Measurements from ENCODE around the gene FAM219A. TPM values are rescaled to one million over a fixed set of nuclear protein-coding genes. Genes with fewer than 3 reads are reported as not detected.
"Not testable (repeated sequence)": the region's sequence is repeated elsewhere in the genome, so short reads cannot be mapped to it uniquely, and the experiment has no call there.

Gene FAM219A
- total RNA-seq, 1 experiment from 2014 or later = 31.1 TPM

DNA sequence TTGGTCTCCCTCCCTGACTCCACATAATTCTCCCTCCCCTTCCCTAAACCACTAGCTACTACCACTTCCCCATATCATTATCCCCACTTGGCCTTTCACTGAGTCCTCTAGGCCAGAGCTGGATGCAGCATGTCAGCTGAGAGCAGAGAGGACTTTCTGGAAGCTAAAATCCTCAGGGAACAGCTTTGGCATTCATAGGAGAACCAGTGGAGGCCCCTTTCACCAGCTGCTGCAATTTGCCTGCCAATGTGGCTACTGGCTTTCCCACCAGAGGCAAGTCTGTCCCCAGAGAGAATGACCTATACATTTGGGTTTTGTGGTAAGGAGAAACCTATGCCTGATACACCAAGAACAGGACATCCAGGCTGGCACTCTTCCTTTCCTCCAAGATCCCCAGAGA is 14.4 kb downstream of the FAM219A start:
- DNase-seq (ENCODE audit: low read depth) = no peak

DNA sequence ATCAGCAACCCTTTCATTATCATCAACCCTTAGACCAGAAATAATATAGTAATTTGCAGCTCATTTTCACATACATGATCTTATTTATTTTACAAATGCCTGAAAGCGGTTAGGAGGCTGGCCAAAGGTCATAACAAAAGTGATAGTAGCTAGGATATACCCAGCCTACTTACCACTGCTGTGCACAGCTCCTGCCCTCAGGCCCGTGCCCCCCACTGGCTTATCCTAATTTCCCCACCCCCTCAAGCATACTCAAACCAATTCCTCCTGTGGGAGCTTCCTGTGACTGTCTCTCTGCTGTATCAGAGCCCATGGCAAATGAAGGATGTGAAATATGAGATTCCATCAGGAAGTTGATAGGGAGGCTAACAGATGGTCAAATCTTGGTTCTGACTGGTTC is 14.8 kb downstream of the FAM219A start:
- no peak for DNase-seq (ENCODE audit: low read depth)

DNA sequence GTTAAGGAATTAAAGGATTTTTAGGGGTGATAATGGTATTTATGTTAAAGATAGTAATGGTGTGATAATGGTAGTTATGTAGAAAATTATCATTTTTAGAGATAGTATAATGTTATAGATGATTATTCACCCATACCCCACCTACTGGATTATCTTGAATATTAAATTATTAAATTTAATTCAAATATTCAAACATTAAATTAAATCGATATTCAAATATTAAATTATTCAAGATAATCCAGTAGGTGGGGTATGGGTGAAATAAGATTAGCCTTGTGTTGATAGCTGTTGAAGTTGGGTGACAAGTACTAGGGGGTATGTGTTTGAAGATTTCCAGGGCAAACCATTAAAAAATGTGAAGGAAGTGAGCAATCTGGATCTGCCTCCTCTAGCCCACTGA is 15.6 kb downstream of the FAM219A start:
- no peak for DNase-seq (ENCODE audit: low read depth)

DNA sequence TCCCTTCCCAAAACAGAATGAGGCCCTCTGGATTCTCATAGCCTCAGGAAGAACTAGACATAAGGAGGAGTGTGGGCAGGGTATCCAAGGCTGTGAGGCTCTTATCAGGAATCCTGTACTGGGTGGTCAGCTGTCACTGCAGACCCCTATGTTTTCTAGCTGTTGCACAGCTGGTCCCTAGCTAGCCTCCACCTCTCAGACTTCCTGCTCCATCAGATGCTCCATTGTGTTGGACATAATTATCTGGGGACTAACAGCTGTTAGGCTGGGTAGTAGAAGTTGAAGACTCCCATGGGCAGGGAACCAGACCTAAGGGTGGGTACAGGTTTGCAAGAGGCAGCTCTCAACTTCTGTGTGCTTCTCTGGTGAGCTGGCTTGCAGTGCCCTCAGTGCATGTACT is 18.4 kb downstream of the FAM219A start:
- no peak for DNase-seq (ENCODE audit: low read depth)

DNA sequence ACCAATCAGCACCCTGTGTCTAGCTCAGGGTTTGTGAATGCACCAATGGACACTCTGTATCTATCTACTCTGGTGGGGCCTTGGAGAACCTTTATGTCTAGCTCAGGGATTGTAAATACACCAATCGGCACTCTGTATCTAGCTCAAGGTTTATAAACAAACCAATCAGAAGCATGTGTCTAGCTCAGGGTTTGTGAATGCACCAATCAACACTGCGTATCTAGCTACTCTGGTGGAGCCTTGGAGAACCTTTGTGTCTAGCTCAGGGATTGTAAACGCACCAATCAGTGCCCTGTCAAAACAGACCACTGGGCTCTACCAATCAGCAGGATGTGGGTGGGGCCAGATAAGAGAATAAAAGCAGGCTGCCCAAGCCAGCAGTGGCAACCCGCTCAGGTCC is 19.9 kb downstream of the FAM219A start:
- not testable (repeated sequence) for DNase-seq (ENCODE audit: low read depth)

DNA sequence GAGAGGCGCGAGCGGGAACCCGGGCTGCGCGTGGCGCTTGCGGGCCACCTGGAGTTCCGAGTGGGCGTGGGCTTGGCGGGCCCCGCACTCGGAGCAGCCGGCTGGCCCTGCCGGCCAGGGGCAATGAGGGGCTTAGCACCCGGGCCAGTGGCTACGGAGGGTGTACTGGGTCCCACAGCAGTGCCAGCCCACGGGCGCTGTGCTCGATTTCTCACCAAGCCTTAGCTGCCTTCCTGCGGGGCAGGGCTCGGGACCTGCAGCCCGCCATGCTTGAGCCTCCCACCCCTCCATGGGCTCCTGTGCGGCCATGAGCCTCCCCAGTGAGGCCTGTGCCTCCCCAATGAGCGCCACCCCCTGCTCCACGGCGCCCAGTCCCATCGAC is 20.5 kb downstream of the FAM219A start:
- DNase-seq (ENCODE audit: low read depth) = not testable (repeated sequence)

DNA sequence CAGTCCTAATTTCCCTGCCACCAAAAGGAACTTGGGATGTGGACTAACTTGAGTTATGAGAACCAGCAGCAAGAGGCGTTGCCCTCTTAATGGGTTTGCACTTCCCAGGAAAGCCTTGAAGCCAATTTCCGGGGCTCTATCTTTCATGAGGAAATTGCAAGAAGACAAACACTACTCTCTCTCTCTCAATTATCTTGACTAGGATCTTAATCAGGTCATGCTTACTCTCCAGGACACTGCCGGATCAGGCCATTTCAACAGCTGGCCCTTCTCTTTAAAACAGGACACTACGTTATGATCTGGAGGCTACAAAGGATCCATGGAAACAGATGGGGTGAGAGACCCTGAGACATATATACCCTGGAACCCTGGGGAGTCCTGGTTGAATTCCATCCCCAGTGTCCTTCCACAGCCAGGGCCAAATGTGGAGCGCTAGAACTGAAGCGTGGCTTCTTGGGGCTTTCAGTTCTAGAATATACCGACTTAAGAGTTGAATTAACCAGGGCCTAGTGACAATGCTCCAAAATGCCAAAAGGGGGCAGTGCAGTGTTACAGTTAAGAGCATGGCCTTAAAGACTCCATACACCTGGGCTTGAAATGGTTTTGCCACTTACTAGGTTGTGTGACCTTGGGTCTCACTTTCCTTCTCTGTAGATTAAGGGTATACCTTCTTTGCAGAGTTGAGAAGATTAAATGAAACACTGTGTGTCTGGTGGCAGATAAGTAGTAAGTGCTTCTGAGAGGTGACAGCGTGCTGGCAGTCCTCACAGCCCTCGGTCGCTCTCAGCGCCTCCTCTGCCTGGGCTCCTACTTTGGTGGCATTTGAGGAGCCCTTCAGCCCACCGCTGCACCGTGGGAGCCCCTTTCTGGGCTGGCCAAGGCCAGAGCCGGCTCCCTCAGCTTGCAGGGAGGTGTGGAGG is 21.1 kb downstream of the FAM219A start:
- DNase-seq (ENCODE audit: low read depth) = peak; percentile 73

DNA sequence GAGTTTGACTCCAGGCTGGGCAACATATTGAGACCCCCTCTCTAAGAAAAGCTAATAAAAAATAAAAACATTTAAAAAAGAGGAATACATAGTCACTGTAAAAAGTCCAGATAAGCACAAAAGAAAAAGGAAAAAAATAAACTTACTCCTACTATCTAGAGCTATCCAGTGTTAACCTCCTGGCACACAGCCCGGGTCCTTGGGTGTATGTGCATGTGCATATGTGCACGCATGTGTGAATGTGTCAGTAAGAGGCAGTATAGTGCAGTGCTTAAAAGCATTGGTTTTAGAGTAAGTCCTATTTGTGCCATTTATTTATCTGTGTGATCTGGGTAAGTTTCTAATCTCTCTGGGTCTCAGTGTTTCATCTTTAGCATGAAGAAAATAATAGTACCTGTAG is 26.7 kb downstream of the FAM219A start:
- DNase-seq (ENCODE audit: low read depth) = no peak

DNA sequence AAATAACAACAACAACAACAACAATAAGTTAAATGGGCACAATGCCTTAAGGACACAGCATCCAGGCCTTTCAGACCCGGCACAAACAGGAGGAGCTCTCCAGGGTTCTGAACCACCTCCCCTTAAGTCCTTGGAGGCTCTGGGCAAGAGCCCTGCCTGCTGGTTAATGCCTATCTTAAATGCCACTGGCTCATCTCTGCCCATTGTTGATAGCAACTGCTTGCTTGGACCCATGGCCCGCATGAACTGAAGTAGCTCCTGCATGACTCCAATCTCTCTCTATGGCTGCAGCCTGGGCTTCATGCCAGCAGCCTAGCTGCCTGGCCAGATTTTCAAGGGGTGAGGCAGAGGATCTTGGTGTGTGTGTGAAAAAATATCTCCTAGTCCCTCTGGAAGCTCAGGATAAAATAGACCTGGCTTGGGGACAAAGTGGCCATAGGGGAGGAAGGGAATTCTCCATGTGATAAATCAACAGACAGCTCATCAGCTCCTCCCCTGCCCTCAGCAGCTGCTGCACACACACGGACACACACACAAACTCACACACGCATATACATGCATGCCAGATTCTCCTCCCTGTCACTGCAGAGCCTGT is 27.4 kb downstream of the FAM219A start:
- DNase-seq (ENCODE audit: low read depth) = peak; percentile 74

DNA sequence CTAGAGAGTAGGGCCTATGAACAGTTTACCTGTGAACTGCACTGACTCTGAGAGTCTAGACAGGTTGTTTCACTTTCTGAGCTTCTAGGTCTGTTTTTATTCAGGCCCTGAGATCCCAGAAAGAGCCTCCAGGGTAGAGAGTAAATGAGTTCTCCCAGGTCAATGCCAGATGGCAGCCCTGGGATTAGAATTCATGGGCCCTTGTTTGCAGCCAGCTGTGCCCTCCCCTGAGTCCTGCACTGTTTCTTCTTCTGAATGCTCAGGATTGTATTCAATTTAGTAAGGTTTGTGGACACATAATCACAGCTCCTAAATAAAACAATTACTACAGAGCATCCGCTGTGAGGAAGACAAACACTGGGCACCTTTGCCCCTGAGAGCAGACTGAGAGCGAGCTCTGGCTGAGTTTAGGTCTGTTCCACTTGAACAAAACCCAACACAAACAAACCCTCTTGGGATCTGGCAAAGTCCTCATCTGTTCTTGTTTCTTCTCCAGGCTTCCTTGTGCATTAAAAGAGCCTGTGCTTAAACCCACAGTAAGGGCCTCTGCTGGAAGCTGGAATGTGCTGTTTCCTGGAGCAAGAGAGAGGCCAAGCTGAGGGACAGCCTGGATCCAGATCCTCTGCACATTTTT is 29.9 kb downstream of the FAM219A start:
- DNase-seq (ENCODE audit: low read depth) = no peak

DNA sequence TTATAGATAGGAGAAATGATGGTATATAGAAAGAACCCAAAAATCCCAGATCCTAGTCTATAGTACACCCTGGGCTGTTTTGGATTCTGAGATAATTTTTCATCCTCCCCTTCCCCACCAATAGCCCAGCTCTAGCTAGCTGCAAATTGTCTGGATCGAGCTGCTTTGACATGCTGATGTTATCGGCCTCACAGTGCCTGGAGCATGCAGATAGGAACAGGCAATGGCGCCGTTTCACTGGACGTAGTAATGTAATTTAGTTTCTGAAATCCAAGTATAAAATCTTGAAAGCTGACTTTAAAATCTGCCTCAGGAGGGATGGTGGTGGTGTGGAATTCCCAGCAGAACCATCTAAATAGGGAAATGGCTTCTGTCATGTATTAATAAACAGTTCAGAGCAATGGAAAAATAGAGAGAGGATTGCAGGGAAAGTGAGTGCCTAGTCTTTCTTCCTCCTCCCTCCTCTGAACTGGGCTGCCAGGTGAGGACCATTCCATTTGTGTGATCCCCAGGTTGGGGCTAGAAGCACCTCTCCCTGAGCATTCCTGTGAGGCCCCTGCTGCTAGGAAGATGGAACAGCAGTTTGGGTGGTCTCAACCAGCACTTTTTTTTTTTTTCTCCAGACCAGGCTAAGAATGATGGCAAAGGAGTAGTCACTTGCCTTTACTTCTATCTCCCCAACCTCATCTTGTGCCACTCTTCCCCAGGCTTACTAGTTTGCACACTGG is 31.9 kb downstream of the FAM219A start:
- DNase-seq (ENCODE audit: low read depth) = no peak

DNA sequence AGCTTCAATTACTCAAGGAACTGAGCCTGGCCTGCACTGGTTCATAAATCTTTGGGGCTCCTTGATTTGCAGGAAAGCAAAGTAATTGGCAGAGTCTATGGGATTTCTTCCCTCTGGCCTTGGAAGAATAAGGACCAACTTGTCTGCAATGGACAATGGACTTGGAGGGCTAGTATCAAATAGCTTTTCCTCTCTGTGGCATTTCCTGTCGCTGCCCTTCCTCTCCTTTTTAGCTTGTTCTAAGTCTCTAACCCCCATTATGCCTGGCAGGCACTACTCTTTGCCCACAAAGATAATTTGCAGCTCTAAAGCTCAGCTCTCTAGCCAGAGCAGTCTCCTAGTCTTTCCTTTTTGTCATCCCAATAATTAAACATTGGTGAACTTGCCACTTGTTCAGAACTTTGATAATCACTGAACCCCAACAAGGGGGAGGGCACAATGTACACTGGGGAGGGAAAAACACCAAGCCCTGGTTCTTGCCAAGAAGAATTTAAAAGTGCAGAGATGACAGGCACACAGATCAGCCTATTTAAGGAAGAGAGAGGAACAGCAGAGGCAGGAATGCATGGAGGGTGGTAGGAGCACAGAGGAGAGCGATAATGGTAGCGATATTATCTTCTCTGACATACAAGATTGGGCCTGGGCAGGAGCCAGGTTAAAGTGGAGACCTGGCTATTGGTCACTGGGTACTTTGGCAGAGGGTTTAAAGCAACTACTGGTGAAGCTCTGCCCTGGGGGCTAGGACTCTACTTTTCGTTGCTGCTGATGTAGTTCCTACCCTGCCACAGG is 38.5 kb downstream of the FAM219A start:
- DNase-seq (ENCODE audit: low read depth) = no peak

DNA sequence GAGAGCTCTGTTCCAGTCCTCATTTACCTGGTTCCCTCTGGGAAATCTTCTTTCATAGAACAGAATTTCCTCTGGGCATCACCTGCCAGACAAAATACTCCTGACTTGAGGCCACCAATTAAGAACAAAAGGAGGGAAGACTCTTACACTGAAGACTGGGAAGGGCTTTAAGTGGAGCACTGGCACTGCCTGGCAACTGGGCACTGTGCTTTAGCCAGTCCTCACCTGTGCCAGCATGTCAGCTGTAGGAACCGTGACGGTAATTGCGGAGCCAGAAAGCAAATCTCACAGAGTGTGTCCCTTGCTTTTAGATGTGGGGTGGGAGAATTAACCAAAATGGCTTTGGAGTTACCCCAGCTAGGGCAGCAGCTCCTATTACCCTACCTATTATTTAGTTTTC is 40.6 kb downstream of the FAM219A start:
- no peak for DNase-seq (ENCODE audit: low read depth)

DNA sequence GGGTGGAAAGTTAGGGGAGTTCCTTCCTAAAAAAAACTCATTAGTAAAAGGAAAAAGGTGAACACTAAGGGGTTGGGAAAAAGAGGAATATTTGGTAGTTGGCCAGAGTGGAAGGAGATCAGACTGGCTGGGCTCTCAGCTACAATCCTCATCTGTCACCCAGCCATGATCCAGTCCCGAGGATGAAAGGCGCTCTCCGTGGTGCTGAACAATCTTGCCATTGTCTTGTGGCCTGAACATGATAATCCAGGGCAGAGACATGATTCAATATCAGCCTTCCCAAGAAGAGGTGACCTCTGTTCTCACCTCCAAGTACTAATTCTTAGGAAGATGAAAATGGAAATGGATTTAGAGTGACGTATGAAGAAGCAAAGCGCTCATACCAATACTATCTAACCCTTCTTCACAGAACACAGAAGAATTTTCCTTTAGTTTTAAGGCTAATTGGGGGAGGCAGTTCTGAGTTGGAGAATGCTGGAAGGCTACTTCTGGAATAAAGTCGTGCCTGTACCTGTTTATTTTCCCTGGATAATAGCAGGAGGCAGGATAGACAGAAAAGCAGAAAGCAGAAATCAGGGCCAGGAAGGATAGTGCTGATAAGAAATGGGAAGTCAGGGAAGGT is 45.0 kb downstream of the FAM219A start:
- DNase-seq (ENCODE audit: low read depth) = peak; percentile 58

DNA sequence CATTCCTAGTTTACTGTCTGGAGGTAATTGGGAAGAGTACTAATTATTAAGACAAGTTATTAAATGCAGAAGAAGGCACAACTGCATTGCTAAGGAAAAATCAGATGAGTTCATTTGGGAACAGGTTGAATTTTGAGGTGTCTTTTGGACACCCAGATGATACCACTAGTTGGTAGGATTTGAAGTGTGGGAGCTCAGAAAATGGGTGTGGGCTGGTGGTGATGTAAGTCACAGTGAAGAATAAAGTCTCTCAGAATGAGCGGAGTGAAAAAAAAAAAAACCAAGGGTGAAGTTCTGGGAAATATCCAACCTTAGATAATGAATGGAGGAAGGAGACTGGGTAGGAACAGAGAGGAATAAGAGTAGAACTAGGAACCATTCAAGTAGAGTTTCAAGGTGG is 46.0 kb downstream of the FAM219A start:
- DNase-seq (ENCODE audit: low read depth) = no peak

DNA sequence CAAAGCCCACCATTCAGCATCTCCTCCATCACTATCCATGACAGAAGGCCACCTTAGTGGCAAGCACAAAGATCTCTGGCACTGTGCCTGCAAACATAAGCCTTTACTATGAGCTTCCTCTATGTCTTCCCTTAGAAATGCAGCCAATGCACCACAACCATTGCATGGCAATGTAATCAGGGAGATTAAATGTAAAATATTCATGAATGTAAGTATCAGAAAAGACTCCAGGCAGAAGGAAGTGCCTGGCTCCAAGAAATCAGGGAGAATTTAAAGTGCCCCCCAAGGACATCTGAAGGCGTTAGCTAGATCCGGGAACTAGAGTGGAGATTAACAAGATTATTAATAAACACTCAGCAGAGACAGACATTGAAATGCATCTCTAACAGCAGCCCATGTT is 49.2 kb downstream of the FAM219A start:
- no peak for DNase-seq (ENCODE audit: low read depth)

DNA sequence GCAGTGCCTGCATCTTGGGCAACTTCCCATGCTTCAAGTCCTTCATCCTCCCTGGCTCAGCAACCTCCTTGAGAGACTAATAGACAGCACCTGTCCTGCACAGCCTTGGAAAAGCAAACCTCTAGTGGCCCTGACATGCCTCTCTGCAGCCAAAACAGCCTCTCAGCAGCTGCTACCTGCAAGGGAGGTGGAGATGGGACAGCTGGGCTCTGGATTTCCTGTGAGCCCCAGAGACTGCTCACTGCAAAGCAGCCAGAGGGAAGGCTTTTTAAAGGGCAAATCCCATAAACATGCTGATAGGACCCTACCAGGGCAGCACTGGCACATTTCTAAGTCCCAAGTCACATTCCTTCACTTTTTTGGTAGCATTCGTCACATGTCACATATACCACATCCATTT is 50.2 kb downstream of the FAM219A start:
- DNase-seq (ENCODE audit: low read depth) = no peak

DNA sequence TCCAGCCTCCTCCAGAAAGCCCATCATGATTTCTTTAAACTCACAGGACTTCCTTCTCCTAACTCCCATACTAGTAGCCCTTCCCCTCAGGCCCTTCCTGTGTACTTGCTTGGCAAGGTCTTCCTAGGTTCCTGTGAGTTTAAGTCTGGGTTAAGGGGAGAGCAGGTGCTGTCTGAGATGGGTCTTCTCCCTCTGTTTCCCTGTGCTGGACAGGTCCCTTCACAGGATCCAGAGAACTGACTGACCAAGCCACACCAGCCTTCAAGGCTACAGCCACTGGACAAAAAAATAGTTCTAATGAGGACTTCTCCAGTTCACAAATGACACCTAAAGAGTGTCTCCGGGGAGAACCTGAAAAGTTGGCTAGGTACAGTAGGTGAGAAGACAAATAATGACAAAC is 52.2 kb downstream of the FAM219A start:
- DNase-seq (ENCODE audit: low read depth) = no peak

DNA sequence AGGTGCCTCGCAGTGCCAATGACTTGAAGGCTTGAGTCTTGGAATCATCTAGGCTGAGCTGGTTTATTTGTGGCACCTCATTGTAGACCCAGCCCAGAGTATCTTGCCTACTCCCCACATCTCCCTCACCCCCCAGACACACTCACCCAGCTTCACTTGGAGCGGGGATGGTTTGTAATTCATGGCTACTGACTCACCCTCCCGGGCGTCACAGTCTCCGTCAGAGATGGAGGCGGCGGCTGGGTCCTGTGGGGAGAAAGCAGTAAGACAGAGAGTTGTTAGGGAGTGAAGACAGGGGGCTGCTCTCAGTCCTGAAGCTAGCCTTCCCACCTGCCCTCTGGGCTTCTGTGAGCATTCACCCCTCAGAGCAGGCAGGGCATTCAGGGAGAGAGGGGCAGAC is 52.7 kb downstream of the FAM219A start:
- peak; percentile 61 for DNase-seq (ENCODE audit: low read depth)

DNA sequence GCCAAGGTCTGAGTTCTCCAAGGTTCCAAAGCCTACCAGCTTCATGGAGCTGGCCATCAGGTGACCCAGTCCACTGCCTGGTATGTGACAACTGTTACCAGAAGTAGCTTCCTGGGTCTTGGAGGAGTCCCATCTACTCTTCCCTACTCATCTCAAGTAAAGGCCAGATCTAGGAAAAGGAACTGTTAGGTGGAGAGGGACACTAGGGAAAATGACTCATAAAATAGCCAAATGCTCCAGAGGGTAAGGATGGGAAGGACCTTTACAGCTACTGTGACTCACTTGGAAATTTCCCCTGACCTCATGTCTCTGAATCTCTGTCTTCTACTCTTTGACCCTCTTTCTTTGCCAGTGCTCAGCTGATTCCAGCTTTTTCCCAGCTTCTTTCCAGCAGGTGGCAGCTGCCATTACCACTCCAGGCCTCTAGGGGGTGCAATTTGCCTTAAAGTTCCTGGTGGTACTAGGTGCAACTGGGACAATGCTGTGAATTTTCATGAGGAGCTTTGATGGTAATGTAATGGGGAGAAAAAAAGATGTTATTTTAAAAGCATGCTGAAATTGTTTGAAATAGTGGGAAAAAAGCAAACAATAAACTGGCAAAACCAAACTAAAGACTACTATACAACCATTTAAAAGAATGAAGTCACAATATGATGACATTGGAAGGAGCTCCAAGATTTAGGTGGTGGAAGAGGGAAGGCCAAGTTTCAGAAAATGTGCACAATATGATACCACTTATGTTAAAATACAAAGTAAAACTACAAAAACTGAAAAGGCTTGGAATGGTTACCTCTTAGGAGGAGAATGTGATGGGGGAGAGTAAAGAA is 54.6 kb downstream of the FAM219A start:
- DNase-seq (ENCODE audit: low read depth) = peak; percentile 75

Data from M059J (cell line).